ENCODE results near the gene IGDCC3. TPM values are rescaled to one million over a fixed set of nuclear protein-coding genes. Genes with fewer than 3 reads are reported as not detected.

IGDCC3 gene
- polyA plus RNA-seq, 1 donor, result 1.6 TPM

- no peaks in the 10 kb centered on the region for H3K27me3 ChIP-seq (ENCODE audit: control insufficient read depth, insufficient read depth, low read length)
- H3K36me3 ChIP-seq (ENCODE audit: control insufficient read depth, insufficient read depth, low read length), result peaks cover 12% of the 10 kb centered on the region
- no peak overlapping the region for H3K27ac ChIP-seq (ENCODE audit: low read length)
- peaks cover 12% of the 10 kb centered on the region for H3K4me1 ChIP-seq (ENCODE audit: control insufficient read depth, insufficient read depth, low read length)
- no peak overlapping the region for H3K4me3 ChIP-seq (ENCODE audit: low read length)
- no peaks in the 10 kb centered on the region for H3K9me3 ChIP-seq (ENCODE audit: control insufficient read depth, low read depth, low read length)
- no CpG with 5 or more reads among the region's 17 CpGs for WGBS (ENCODE audit: insufficient coverage, low lambda C conversion rate)
- DNase-seq, result no peak
Observed at GRCh38 chr15:65388306-65389080, 10.7 kb upstream of the IGDCC3 start.

- no peak overlapping the region for H3K27ac ChIP-seq (ENCODE audit: low read length)
- H3K4me3 ChIP-seq (ENCODE audit: low read length), result no peak overlapping the region
- DNase-seq, result no peak
- peaks cover 8% of the 10 kb centered on the region for H3K36me3 ChIP-seq (ENCODE audit: control insufficient read depth, insufficient read depth, low read length)
- H3K4me1 ChIP-seq (ENCODE audit: control insufficient read depth, insufficient read depth, low read length), result peaks cover 12% of the 10 kb centered on the region
- no CpG with 5 or more reads among the region's 6 CpGs for WGBS (ENCODE audit: insufficient coverage, low lambda C conversion rate)
- no peaks in the 10 kb centered on the region for H3K9me3 ChIP-seq (ENCODE audit: control insufficient read depth, low read depth, low read length)
- no peaks in the 10 kb centered on the region for H3K27me3 ChIP-seq (ENCODE audit: control insufficient read depth, insufficient read depth, low read length)
Observed at GRCh38 chr15:65386886-65387285, 9.1 kb upstream of the IGDCC3 start.

- no CpG with 5 or more reads among the region's 6 CpGs for WGBS (ENCODE audit: insufficient coverage, low lambda C conversion rate)
Observed at GRCh38 chr15:65386376-65386775, 8.6 kb upstream of the IGDCC3 start.

DNA sequence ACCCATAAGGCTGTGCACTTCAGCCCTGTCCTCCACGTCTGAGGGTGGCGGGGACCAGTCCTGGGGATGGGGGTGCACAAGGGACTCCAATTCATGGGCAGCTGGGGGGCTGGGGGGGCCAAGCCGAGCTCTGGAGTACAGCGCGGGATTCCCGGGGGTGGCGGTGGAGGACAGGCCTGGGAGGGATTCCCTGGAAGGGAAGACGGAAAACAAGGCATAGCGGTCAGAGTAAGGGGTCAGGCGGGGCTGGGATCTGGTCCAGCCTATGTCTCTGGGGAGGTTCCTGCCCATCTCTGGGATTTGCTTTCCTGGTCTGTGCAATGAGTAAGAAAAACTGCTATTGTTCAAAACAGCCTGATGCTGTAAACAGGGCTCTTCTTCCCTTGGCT is 8.1 kb upstream of the IGDCC3 start:
- no peaks in the 10 kb centered on the region for H3K9me3 ChIP-seq (ENCODE audit: control insufficient read depth, low read depth, low read length)
- H3K4me3 ChIP-seq (ENCODE audit: low read length), result no peak overlapping the region
- H3K4me1 ChIP-seq (ENCODE audit: control insufficient read depth, insufficient read depth, low read length), result peaks cover 12% of the 10 kb centered on the region
- no peak overlapping the region for H3K27ac ChIP-seq (ENCODE audit: low read length)
- peaks cover 8% of the 10 kb centered on the region for H3K36me3 ChIP-seq (ENCODE audit: control insufficient read depth, insufficient read depth, low read length)
- DNase-seq, result peak in 1 of 2 donors; percentile 20
- no peaks in the 10 kb centered on the region for H3K27me3 ChIP-seq (ENCODE audit: control insufficient read depth, insufficient read depth, low read length)
- no CpG with 5 or more reads among the region's 10 CpGs for WGBS (ENCODE audit: insufficient coverage, low lambda C conversion rate)

More at GRCh38 chr15:65386376-65386775, 8.6 kb upstream of the IGDCC3 start:
- no peaks in the 10 kb centered on the region for H3K9me3 ChIP-seq (ENCODE audit: control insufficient read depth, low read depth, low read length)
- peaks cover 12% of the 10 kb centered on the region for H3K4me1 ChIP-seq (ENCODE audit: control insufficient read depth, insufficient read depth, low read length)
- H3K27me3 ChIP-seq (ENCODE audit: control insufficient read depth, insufficient read depth, low read length), result no peaks in the 10 kb centered on the region
- H3K4me3 ChIP-seq (ENCODE audit: low read length), result no peak overlapping the region
- H3K27ac ChIP-seq (ENCODE audit: low read length), result no peak overlapping the region
- DNase-seq, result no peak
- H3K36me3 ChIP-seq (ENCODE audit: control insufficient read depth, insufficient read depth, low read length), result peaks cover 8% of the 10 kb centered on the region

DNA sequence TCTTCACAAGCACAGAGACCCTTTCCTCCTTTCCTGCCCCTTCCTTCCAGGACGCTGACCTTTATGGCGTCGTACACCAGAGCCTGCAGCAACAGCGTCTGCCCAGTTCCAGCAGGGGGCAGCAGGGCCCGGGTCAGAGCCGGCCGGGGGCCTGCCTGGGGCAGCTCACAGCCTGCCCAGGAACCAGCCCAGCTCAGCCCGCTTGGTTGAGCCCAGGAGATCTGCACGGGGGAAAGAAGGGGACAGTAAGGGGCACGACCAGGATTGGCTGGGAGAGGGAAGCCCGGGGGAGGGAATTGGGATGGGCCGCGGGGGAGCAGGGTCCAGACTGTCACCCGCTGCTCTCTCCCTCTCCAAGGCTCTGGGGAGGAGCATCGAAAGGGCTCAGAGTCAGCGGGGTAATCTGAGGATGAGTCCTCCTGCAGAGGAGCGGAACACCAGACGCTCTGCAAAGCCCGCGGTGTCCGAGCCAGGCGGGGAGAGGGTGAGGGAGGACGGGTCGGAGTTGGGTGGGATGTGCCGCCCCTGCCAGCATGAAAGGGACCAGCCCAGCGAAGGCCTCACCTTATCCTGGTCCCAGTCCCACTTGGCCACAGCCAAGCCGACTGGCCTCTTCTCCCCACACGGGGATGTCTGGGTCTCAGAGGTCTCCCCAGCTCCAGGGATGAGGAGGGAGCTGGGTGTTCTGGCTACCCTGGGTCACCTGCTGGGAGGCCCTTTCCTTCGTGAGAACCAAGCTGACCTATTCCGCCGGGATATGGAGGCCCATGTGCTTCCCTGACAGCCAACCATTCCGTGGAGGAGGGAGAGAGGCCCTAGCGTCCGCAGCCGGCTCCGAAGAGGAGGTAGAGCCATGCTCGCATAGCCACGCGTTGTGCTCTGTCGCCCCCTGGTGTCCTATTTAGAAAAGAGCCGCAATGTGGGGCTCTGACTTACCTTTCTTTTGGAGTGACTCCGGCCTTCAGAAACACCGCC is 7.4 kb upstream of the IGDCC3 start:
- Histone ChIP-seq H3K4me1 (ENCODE audit: control insufficient read depth, insufficient read depth, low read length) (peaks cover 12% of the 10 kb centered on the region), H3K27me3 (ENCODE audit: control insufficient read depth, insufficient read depth, low read length) (peaks cover 2% of the 10 kb centered on the region), H3K4me3 (ENCODE audit: low read length) (peak overlapping the region; percentile 10), H3K27ac (ENCODE audit: low read length) (no peak overlapping the region), H3K9me3 (ENCODE audit: control insufficient read depth, low read depth, low read length) (no peaks in the 10 kb centered on the region), H3K36me3 (ENCODE audit: control insufficient read depth, insufficient read depth, low read length) (peaks cover 8% of the 10 kb centered on the region)
- peak; percentile 73 for DNase-seq
- WGBS (ENCODE audit: insufficient coverage, low lambda C conversion rate), result no CpG with 5 or more reads among the region's 43 CpGs

- no peak for DNase-seq
- H3K27ac ChIP-seq (ENCODE audit: low read length), result no peak overlapping the region
- no CpG with 5 or more reads among the region's 4 CpGs for WGBS (ENCODE audit: insufficient coverage, low lambda C conversion rate)
- H3K4me3 ChIP-seq (ENCODE audit: low read length), result no peak overlapping the region
- H3K9me3 ChIP-seq (ENCODE audit: control insufficient read depth, low read depth, low read length), result no peaks in the 10 kb centered on the region
- H3K27me3 ChIP-seq (ENCODE audit: control insufficient read depth, insufficient read depth, low read length), result peaks cover 9% of the 10 kb centered on the region
- H3K36me3 ChIP-seq (ENCODE audit: control insufficient read depth, insufficient read depth, low read length), result peaks cover 8% of the 10 kb centered on the region
- peaks cover 12% of the 10 kb centered on the region for H3K4me1 ChIP-seq (ENCODE audit: control insufficient read depth, insufficient read depth, low read length)
Observed at GRCh38 chr15:65384505-65384894, 6.7 kb upstream of the IGDCC3 start.

- Histone ChIP-seq H3K27me3 (ENCODE audit: control insufficient read depth, insufficient read depth, low read length) (peaks cover 11% of the 10 kb centered on the region), H3K36me3 (ENCODE audit: control insufficient read depth, insufficient read depth, low read length) (peaks cover 7% of the 10 kb centered on the region), H3K4me1 (ENCODE audit: control insufficient read depth, insufficient read depth, low read length) (peaks cover 12% of the 10 kb centered on the region), H3K4me3 (ENCODE audit: low read length) (no peak overlapping the region), H3K9me3 (ENCODE audit: control insufficient read depth, low read depth, low read length) (no peaks in the 10 kb centered on the region), H3K27ac (ENCODE audit: low read length) (no peak overlapping the region)
- DNase-seq, result no peak
- WGBS (ENCODE audit: insufficient coverage, low lambda C conversion rate), result no CpG with 5 or more reads among the region's 6 CpGs
Observed at GRCh38 chr15:65383991-65384390, 6.2 kb upstream of the IGDCC3 start.

- Histone ChIP-seq H3K4me3 (ENCODE audit: low read length) (no peak overlapping the region), H3K27ac (ENCODE audit: low read length) (no peak overlapping the region), H3K9me3 (ENCODE audit: control insufficient read depth, low read depth, low read length) (no peaks in the 10 kb centered on the region), H3K4me1 (ENCODE audit: control insufficient read depth, insufficient read depth, low read length) (peaks cover 12% of the 10 kb centered on the region), H3K36me3 (ENCODE audit: control insufficient read depth, insufficient read depth, low read length) (peaks cover 4% of the 10 kb centered on the region), H3K27me3 (ENCODE audit: control insufficient read depth, insufficient read depth, low read length) (peaks cover 16% of the 10 kb centered on the region)
- WGBS (ENCODE audit: insufficient coverage, low lambda C conversion rate), result no CpG with 5 or more reads among the region's 5 CpGs
- DNase-seq, result no peak
Observed at GRCh38 chr15:65383456-65383855, 5.7 kb upstream of the IGDCC3 start.

- H3K36me3 ChIP-seq (ENCODE audit: control insufficient read depth, insufficient read depth, low read length), result peaks cover 4% of the 10 kb centered on the region
- DNase-seq, result no peak
- peaks cover 16% of the 10 kb centered on the region for H3K4me1 ChIP-seq (ENCODE audit: control insufficient read depth, insufficient read depth, low read length)
- 96% methylated on average over 5 of the region's 9 CpGs for WGBS (ENCODE audit: insufficient coverage, low lambda C conversion rate)
- peaks cover 21% of the 10 kb centered on the region for H3K27me3 ChIP-seq (ENCODE audit: control insufficient read depth, insufficient read depth, low read length)
- H3K27ac ChIP-seq (ENCODE audit: low read length), result no peak overlapping the region
- H3K4me3 ChIP-seq (ENCODE audit: low read length), result no peak overlapping the region
- H3K9me3 ChIP-seq (ENCODE audit: control insufficient read depth, low read depth, low read length), result no peaks in the 10 kb centered on the region
Observed at GRCh38 chr15:65382921-65383320, 5.1 kb upstream of the IGDCC3 start.

GRCh38 chr15:65382146-65382491 is 4.3 kb upstream of the IGDCC3 start:
- H3K27me3 ChIP-seq (ENCODE audit: control insufficient read depth, insufficient read depth, low read length), result peaks cover 24% of the 10 kb centered on the region
- H3K4me1 ChIP-seq (ENCODE audit: control insufficient read depth, insufficient read depth, low read length), result peaks cover 19% of the 10 kb centered on the region
- no peaks in the 10 kb centered on the region for H3K9me3 ChIP-seq (ENCODE audit: control insufficient read depth, low read depth, low read length)
- WGBS (ENCODE audit: insufficient coverage, low lambda C conversion rate), result 83% methylated on average over 1 of the region's 6 CpGs
- no peak overlapping the region for H3K4me3 ChIP-seq (ENCODE audit: low read length)
- no peak overlapping the region for H3K27ac ChIP-seq (ENCODE audit: low read length)
- DNase-seq, result no peak
- H3K36me3 ChIP-seq (ENCODE audit: control insufficient read depth, insufficient read depth, low read length), result peaks cover 4% of the 10 kb centered on the region
